CD4-positive, alpha-beta T cell treated with Interleukin-1 beta for 1 hour (primary cell): ENCODE data around the gene TCF7.

Experiments used
- DNase-seq, 2 donors: peaks; one replicate each; pipeline ENCODE4 v3.0.0-alpha.2; 2020 to 2022

TCF7 gene

DNA sequence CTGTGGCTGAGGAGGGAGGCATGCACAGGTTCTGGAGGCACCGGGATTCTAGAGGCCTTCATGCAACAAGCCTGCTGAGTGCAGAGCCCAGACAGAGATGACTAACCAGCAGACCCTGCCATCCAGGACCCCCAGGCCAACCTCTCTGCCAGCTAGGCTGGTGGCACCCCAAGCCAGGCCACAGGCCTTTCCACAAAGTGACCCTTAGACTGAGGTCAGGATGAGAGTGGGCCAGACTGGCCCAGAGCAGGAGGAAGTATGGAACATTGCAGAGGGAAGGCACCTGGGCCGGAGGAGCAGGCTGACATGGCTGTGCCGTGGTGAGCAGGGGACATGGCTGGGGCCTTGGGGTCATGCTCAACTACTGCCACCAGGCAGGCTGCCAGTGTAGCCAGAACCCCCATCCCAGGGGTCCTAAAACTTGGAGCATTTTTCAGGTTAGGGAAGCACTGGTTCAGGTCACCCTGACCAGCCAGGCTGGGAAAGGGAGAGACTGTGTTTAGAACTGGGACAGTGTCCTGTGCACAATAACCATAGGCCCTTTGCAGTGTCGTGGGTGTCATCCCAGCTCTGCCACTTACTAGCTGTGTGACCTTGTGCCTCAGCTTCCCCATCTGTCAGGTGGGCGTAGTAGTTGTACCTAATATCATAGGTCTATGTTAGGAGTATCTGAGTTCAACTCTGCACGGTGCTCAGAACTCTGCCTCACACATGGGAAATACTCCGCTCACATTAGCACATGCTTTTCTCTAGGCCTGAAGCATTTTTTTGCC lies 17.3 kb downstream of the TCF7 start:
- no peak for DNase-seq

DNA sequence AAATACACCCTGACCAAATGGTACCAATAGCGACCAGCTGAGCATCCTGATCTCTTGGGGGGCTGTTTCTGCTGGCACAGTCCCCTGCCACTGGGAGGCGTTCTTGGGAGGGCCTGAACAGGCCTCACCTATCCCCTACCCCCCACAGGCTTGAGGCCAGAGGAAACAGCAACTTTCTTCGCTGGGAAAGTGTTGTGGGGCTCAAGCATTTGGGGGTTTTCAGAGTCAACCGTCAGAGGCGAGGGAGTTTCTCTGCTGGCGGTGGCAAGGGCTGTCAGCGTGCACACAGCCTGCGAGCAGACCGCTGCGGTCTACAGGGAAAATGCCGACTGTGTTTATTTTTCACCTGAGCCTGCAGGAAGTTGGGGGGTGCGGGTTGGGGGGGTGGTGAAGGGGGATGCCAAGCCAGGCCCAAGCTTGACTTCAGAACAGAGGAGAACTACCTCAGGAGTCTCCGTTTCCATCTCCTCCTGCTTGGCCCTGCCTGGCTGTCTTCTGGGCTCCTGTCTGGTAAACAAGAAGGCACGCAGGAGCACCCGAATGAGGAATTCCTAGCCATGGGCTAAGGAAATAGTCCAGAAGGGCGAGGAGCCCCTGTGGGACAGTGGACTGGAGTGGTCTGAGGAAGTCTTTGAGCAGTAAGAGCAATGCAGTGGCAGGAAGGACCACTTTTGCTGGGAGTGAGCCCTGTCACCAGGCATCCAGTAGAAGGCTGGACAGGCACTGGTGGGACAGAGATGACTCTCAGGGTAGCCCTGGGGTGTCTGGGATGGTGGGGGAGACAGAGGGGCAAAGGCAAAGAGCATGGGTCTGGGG lies 18.1 kb downstream of the TCF7 start:
- peak; percentile 88 to 90 for DNase-seq

DNA sequence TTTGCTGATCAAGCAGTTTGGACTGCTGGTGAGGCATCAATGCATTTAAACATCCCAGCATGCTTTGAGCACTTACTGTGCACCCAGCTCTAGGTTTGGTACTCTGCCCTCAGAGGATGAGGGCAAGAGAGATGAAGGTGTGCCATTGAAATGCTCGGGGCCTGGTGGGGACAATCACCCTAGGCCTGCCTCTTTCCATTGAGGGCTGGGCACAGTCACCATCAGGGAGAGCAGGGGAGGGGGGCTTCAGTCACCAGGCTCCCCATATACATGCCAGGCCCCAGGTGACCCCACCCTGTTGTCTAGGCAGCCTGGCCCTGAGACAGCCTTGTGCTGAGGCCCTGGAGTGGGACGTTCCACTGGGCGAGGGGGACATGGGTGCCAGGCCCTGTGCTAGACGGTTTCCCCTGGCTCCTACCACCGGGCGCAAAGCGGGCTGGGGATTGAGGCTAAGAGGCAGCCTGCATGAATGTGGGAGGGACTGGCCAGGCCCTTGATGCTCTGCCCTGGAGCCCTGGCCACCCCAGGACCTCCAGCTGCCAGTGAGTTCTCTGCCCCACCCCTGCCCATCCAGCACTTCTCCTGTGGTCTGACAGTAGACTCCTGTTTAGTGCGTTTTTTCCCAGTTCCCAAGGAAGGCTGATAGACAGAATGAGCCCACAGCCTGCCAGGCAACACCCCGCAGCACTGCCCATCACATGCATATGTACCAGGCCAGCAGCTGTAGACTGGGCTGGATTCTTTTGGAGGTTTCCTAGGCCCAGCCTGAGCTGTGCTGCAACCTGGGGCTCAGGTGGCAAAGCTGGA lies 18.9 kb downstream of the TCF7 start:
- no peak for DNase-seq

DNA sequence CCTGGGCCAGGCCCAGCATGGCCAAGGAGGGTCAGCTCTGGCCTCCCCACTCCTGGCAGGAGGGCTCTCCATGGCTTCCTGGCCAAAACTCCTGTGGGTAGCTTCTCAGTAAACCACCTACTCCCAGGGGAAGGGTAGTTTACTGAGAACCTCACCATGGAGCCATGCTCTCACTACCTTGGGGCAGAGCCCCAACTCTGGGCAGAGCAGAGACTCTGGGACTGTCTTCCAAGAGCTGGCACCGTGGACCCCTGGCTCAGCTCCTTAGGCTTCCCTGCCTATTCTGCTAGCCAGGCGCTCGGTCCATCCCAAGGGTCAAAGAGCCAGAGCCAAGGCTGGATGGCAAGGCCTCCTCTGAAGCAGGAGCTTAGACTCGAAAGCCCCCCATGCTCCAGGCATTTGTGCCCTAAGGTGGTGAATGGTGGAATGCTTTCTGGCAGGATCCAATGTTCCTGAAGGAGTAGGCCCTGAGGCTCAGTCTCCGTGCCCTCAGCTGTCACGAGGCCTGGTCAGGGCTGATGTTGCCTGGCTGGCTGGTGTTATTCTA lies 19.6 kb downstream of the TCF7 start:
- no peak for DNase-seq

DNA sequence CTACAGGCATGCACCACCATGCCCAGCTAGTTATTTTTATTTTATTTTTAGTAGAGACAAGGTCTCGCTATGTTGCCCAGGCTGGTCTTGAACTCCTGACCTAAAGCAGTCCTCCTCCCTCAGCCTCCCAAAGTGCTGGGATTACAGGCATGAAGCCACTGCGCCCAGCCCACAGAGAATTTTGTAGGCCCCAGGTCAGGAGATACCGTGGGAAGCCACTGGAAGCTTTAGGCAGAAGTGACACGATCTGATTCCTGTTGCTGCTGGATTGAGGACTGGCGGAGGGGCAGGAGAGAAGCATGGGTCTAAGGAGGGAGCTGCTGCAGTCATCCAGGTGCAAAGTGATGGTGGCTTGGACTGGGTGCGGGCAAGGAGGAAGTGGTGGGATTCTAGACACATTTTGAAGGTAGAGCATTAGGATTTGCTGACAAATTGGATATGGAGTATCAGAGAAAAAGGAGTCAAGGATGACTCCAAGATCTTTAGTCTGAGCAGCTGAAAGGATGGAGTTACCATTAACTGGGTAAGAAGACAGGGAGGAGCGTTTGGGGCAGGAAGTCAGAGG lies 20.7 kb downstream of the TCF7 start:
- no peak for DNase-seq

DNA sequence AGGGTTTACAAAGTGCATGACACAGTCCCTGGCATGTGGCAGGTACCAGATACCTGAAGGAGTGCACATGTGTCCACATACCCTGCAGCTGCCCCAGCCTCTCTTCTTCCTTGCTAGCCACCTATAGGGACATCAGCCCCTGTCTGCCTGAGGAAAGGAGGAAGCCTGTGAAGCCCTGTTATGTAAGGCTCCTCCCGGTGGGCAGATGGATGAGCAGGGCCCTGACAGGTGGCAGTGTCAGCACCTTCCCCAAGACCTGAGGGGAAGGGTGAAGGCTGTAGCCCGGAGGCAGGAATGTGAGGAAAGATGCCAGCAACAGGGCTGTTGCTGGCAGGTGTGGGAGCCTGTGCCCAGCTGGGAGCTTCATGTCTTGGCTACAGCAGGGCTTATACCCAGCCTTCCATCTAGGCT lies 21.7 kb downstream of the TCF7 start:
- no peak for DNase-seq

DNA sequence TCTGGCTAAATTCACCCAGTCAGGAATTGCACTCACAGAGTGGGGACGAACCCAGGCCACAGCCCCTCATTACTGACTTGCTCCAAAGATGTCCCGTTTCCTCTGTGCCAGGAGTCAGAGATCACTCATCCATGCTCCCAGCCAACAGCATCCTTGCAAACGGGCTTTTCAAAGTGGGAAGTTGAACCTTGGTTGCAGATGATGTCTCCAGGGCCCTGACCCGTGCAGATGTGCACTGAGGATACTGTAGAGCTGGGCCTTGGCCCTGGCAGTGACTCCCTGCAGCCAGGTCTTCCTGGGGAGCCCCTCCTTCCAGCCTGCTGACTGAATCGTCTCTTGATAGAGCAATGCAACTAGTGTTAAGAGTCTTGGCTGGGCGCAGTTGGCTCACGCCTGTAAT lies 22.3 kb downstream of the TCF7 start:
- DNase-seq, result no peak

DNA sequence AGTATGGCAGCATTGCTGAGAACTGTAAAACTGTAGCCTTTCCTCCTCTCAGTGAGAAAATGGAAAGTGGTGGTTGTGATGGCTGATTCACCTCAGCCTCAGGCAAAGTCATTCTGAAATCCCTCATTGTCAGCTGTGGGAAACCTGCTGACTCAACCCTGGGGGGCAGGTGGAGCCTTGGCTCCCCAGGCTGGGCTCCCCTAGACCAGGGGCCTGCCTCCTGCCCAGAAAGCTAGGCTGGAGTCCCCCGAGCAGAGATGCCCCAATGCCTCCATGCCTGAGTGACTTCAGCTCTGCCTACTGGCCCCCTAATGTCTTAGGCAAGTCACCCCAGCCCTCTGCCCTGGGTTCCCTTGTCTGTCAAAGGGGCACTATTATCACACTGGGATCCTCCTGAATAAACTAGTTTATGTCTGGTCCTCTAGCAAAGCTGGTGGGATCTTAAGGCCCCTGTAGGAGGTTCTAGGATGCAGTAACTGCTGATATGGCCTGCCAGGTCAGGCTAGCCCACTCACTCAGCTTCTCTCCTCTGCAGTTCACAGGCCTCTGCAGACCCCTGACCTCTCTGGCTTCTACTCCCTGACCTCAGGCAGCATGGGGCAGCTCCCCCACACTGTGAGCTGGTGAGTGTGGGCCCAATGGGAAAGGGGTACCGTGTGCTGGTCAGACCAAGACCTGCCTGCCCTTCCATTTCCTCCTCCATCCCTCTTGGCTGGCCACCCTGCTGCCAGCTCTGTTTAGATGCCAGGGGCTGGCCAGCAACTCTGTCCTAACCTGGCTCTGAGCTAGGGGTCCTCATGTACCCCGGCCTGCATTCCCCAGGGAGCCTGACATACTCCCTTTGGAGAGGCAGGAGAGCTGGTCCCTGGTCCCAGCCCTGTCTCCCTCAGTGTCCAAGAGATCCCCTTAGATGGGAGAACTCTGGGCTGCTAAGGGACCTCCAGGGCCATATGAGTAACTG lies 24.2 kb downstream of the TCF7 start:
- DNase-seq, result no peak

DNA sequence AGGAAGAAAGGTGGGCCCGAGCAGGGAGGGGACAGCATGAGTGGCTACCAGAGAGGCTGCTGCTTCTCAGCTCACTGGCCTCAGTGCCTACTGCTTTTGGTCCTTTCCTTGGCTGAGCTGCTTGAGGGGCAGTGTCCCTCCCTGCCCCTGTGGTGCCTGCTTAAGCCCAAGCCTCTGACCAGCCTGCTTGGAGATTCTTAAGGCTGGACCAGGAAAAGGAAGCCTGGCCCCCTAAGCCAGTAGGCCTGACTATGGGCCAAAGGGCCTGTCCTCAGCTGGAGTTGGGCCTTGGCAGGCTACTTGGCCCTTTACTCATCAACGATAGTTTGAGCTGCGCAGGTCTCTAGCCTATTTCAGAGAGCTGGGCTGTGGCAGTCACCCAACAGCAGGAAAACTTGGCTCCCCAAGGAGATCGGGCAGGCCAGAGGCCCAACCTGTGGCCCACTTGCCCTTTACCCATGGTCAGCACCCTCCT lies 24.9 kb downstream of the TCF7 start:
- DNase-seq, result no peak

DNA sequence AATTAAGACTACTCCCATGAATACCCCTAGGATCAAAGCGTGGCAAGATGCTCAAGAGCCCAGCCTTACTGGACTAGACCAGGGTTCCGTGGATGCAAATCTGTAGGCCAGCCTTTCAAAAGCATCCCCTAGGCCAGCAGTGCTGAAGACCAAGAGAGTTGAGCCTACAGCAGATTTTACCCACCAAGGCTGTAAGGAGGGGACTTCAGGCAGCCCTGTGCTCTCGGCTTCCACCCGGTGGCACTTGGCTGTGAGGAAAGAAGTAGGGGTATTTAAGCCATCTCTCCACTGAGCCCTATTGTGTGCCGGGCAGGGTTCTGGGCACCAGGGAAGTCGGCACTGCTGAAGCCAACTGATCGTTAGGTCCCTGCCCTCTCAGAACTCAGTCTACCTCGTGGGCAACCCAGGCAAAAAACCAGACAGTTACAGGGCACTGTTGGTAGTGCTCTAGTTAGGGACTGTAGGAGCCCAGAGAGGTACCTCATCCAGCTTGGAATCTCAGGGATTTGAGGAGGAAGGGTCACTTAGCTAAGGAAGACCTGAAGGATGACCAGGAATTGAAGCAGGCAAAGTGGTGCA lies 25.5 kb downstream of the TCF7 start:
- no peak for DNase-seq

DNA sequence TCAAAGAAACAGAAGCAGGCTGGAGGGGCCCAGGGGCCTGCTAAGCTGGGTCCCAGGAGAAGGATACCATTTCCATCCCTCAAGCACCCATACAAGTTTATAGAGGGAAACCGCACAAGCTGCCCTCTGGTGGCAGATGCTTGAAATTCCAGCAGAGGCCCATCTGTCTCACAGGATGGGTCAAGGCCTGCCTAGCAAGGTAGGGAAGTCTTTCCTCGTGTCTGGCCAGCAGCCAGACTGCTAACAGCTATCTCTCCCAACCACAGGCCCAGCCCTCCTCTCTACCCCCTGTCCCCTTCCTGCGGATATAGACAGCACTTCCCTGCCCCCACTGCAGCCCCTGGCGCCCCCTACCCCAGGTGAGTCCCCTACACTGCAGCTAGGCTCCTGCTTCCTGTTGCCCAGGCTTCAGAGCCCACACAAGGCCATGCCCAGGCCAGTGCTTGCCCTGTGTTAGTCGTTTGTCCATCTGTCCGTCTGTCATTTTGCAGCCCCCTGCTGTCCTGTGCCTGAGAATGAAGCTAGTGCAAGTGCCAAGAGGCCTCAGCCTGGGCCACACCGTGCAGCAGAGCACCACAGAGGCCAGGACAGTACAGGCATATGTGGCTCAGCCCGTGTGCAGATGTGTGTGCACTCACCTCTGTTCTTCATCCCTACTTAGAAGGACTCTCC lies 26.2 kb downstream of the TCF7 start:
- peak; percentile 66 to 70 for DNase-seq

DNA sequence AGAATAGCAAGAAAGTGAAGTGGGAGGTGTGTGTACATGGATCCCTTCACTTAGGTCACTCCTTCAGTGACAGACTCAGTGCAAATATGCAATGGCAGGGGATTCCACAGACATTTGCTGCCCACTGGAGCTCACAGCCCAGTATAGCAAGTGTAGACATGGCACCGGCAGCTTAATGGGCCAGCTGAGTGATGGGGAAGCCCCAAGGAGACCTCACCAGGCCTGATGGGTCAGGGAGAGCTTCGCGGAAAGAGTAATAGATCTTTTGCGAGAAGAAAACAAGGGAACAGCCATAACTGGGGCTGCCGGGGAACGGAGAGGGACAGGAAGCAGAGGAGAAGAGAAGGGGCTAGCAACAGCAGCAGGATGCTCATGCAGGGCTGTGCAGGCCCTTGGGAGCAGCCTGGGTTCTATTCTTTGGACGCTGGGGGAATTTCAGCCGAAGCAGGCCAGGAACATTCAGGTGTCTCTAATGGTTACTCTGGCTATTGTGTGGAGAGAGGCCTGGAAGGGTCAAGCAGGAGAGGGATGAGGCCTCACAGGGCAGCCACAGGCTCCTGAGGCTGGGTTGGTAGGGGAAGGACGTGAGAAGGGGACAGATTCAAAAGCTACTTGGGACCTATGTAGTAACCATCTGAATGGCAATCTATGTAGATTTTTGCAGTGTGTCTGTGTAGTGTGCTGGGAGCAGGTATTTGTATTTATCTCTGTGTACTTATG lies 27.0 kb downstream of the TCF7 start:
- no peak for DNase-seq

DNA sequence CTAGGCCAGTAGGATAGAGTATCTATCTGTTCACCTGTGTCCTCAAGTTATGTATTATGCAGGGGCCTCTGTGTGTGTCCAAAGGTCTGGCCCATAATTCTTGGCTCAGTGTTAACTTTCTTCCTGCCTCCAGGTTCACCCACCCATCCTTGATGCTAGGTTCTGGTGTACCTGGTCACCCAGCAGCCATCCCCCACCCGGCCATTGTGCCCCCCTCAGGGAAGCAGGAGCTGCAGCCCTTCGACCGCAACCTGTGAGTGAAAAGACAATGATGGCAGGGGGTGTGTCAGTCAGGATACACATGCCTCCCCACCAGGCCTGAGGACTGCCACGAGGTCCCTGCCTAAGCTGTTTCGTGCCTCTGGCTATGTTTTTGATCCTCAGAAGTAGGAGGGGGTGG lies 27.6 kb downstream of the TCF7 start:
- DNase-seq, result no peak

DNA sequence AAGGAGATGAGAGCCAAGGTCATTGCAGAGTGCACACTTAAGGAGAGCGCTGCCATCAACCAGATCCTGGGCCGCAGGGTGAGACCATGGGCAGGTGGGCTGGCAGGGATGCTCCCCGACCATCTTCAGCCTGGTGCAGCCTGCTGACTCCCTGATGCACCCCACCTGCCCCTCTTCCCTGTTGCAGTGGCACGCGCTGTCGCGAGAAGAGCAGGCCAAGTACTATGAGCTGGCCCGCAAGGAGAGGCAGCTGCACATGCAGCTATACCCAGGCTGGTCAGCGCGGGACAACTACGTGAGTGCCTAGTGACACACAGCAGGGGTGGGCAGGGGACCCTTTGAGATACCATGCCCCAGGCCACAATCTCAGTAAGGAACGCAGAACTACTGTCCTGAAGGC lies 28.3 kb downstream of the TCF7 start:
- DNase-seq, result no peak

DNA sequence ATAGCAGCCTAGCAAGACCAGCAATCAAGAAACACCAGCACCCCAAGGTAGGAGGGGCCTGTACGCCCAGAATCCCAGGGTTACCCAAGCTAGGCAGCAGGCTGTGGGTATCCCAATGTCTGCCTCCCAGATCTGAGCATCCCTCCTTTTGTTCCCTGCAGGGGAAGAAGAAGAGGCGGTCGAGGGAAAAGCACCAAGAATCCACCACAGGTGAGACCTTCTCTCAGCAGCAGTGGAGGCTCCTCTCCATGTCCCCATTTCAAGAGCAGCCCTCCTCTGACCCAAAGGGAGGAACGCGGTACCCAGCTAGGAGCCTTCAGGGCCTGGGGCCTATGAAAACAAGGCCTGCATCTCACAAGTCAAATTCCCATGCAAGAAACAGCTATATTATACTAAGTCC lies 28.9 kb downstream of the TCF7 start:
- no peak for DNase-seq

DNA sequence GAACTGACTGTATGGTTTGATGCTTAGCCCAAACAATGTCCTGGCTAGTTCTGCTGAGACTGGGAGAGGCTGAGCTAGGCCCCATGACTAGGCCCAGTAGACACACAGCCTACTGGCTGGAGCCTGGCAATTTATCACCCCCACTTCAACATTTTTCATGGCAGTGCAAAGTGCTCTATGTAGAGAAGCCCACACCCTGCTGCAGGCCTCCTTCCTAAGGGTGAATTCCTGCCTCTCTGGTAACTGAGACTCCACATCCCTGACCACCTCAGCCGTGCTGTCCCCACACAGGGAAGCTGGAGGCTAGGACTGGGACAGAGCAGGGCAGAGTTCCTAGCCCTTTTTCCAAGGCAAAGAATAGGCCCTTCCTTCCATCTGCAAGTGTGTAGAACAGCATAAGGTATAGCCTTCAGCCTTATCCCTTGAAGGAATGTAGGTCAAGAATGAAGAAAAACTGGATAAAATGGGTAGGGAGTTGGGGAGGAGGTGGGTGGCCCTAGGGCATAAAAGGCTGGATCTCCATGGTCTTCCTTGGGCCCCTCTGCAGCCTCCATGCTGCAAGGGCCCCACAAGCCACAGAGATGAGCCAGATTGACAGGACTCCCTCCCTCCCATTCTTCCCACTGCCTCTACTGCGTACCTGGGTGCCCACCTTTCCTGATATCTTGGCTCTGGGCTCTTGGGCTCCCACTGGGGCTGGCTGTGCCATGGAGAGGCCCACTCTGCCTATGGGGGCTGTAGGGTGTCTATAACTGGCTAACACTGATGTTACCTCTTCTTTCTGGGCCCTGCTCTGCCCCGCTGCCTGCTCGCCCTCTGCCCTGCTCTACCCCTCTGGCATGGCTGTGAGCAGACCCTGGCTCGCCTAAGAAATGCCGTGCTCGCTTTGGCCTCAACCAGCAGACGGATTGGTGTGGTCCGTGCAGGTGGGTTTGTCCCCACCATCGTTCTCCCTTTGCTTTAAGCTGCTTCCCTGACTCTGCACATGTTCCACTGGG lies 29.8 kb downstream of the TCF7 start:
- no peak for DNase-seq

DNA sequence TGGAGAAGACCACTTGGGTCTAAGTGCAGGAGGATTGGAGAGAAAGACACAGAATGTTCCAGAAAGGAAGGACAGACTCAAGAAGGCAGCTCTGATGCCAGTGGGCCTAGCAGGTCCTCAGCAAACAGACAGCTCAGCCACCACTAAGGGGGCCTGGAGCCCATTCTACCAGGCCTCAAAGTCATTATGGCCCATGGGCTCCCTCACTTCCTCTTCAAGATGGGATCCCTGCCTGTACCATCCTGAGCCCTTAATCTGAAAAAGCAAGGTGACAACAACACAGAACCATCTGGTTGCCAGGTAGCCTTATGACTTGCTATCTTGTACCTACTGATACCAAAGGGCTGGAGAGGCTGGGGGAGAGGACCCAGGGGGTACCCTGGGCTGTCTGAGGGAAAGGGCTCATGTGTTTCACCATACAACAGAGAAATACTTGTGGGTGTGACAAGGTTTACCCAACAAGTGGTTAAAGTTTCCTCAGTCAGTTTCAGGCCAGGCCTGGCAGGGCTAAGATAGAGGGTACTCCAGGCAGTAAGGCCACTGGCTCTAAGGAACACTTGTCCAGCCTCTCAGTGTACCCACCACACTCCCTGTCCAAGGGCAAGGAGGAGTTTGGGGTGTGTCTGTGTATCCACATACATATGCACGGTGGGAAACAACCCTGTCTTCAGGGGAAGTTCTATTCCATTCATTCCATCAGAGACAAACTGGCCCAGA lies 30.7 kb downstream of the TCF7 start:
- no peak for DNase-seq
